Stomach (tissue), 9 donors: ENCODE data around the gene ATP6V1C2. TPM values are rescaled to one million over a fixed set of nuclear protein-coding genes. Genes with fewer than 3 reads are reported as not detected.

Source experiments
- DNase-seq, 2 donors: peaks; one replicate each; pipeline versions ENCODE4 v3.0.0 to v3.0.0-alpha.2; 2013 to 2019
- H3K27ac ChIP-seq, 5 donors: fragments of 200-600 bp in 4 of 5; sonication (generic) in 4 of 5; one replicate each; pipeline ENCODE4 v1.5.1; 2013 to 2019; ENCODE audit warnings: mild to moderate bottlenecking in 1 of 5, moderate library complexity in 1 of 5
- H3K27me3 ChIP-seq, 3 donors: fragments of 200-600 bp; sonication (generic); one replicate each; pipeline ENCODE4 v1.5.1; 2017 to 2019; ENCODE audit warnings: mixed run types in 1 of 3
- H3K36me3 ChIP-seq, 4 donors: fragments of 200-600 bp; sonication (generic); 1 replicate in 3 of 4; 2 replicates in 1 of 4; pipeline ENCODE4 v1.5.1; 2016 to 2019
- H3K4me1 ChIP-seq, 4 donors: fragments of 200-600 bp; sonication (generic); one replicate each; pipeline ENCODE4 v1.5.1; 2016 to 2019
- H3K4me3 ChIP-seq, 4 donors: fragments of 200-600 bp; sonication (generic) in 3 of 4; one replicate each; pipeline ENCODE4 v1.5.1; 2016 to 2019; ENCODE audit warnings: mild to moderate bottlenecking in 1 of 4
- H3K9me3 ChIP-seq, 4 donors: fragments of 200-600 bp; sonication (generic); one replicate each; pipeline ENCODE4 v1.5.1; 2016 to 2019
- CTCF ChIP-seq, 7 experiments: fragments of 450-650 bp in 4 of 7; fragments of 200-600 bp in 3 of 7; sonication (generic) in 3 of 7; IDR thresholded peaks; one replicate each; pipeline ENCODE4 v1.5.1; 2016 to 2019; ENCODE audit warnings: antibody characterized with exemption in 7 of 7, control low read depth in 2 of 7, mild to moderate bottlenecking in 1 of 7
- EP300 ChIP-seq: sonication (generic); formaldehyde crosslinking; IDR thresholded peaks from one replicate; pipeline ENCODE4 v1.6.1; 2017; ENCODE audit warnings: antibody characterized with exemption
- POLR2A ChIP-seq, 4 donors: fragments of 450-650 bp; IDR thresholded peaks; one replicate each; pipeline ENCODE4 v1.6.1; 2016; ENCODE audit warnings: antibody characterized with exemption in 4 of 4, control low read depth in 2 of 4, mild to moderate bottlenecking in 1 of 4, moderate library complexity in 1 of 4
- POLR2AphosphoS5 ChIP-seq, 3 donors: sonication (generic); formaldehyde crosslinking; IDR thresholded peaks; one replicate each; pipeline ENCODE4 v1.6.1; 2016; ENCODE audit warnings: antibody characterized with exemption in 3 of 3
- WGBS, 5 donors: extraction: QIAGEN DNeasy Blood & Tissue Kit in 3 of 5; methylation state at CpG; one replicate each; pipeline versions ENCODE4 v1.1.5 to v1.1.7; 2013 to 2018; 5-methylcytosine and 5-hydroxymethylcytosine counted together
- intact Hi-C: fragments of 100-400 bp; cut with DNase I; formaldehyde crosslinking; loops from one replicate; pipeline ENCODE4 v1.15.1; 2023; ENCODE audit warnings: low total_unique reads
- polyA plus RNA-seq, 3 donors: library from polyadenylated mRNA; stranded (reverse); fragments of 200-250 nt; gene quantifications; one replicate each; pipeline ENCODE4 v1.2.3, GENCODE V29; 2013
- total RNA-seq, 5 donors: library from RNA; depleted of rRNA; stranded (reverse); fragments of >200 nt; gene quantifications; one replicate each; pipeline versions ENCODE4 v1.1.0 to v1.2.3, GENCODE V29; 2014 to 2016
- donor health status: healthy with polysubstance abuse.
- donor health status: Bipolar disorder and iron deficiency.
- donor health status: healthy.

ATP6V1C2 gene
- total and polyA plus RNA-seq, 8 donors = 0.61 to 143 (median 1.1) TPM; not detected in 3

GRCh38 chr2:10761591-10761990, 40.2 kb downstream of the ATP6V1C2 start:
- TF ChIP-seq EP300 (no peak), CTCF (IDR thresholded peaks at IDR 0.05) (no peak), POLR2AphosphoS5 (IDR thresholded peaks at IDR 0.05) (no peak), POLR2A (IDR thresholded peaks at IDR 0.05) (no peak)
- H3K4me3 ChIP-seq = no peak overlapping the region
- intact Hi-C loops = no loop called here
- WGBS, 5 donors = 84 to 90% (median 89%) methylated on average over 9 of the region's 9 CpGs
- H3K27ac ChIP-seq = no peak overlapping the region
- DNase-seq = no peak
- H3K27me3 ChIP-seq = peaks cover 0 to 10% (median 0%) of the 10 kb centered on the region in 3 donors
- H3K4me1 ChIP-seq = peaks cover 0 to 9% (median 0%) of the 10 kb centered on the region in 4 donors
- no peaks in the 10 kb centered on the region for H3K36me3 ChIP-seq
- no peaks in the 10 kb centered on the region for H3K9me3 ChIP-seq

- peaks cover 0 to 9% (median 0%) of the 10 kb centered on the region in 4 donors for H3K4me1 ChIP-seq
- intact Hi-C loops = no loop called here
- H3K4me3 ChIP-seq = no peak overlapping the region
- WGBS, 5 donors = 55 to 67% (median 64%) methylated on average over 20 to 25 of the region's 25 CpGs
- H3K27ac ChIP-seq = no peak overlapping the region
- H3K9me3 ChIP-seq = no peaks in the 10 kb centered on the region
- peaks cover 0 to 10% (median 0%) of the 10 kb centered on the region in 3 donors for H3K27me3 ChIP-seq
- DNase-seq = no peak
- TF ChIP-seq EP300 (no peak), POLR2A (IDR thresholded peaks at IDR 0.05) (no peak), POLR2AphosphoS5 (IDR thresholded peaks at IDR 0.05) (no peak), CTCF (IDR thresholded peaks at IDR 0.05) (no peak)
- H3K36me3 ChIP-seq = no peaks in the 10 kb centered on the region
Measured at GRCh38 chr2:10762651-10763460, 41.4 kb downstream of the ATP6V1C2 start.

- H3K27me3 ChIP-seq = peaks cover 0 to 10% (median 0%) of the 10 kb centered on the region in 3 donors
- TF ChIP-seq CTCF (IDR thresholded peaks at IDR 0.05) (no peak), POLR2AphosphoS5 (IDR thresholded peaks at IDR 0.05) (no peak), POLR2A (IDR thresholded peaks at IDR 0.05) (no peak)
- H3K27ac ChIP-seq = no peak overlapping the region
- H3K4me3 ChIP-seq = no peak overlapping the region
- H3K9me3 ChIP-seq = no peaks in the 10 kb centered on the region
- WGBS, 5 donors = 71 to 88% (median 80%) methylated on average over 2 to 9 of the region's 9 CpGs
- no peaks in the 10 kb centered on the region for H3K36me3 ChIP-seq
- no peak for DNase-seq
- peaks cover 0 to 9% (median 0%) of the 10 kb centered on the region in 4 donors for H3K4me1 ChIP-seq
- intact Hi-C loops = no loop called here
Measured at GRCh38 chr2:10763461-10763800, 42.0 kb downstream of the ATP6V1C2 start.

GRCh38 chr2:10764096-10764785, 42.8 kb downstream of the ATP6V1C2 start:
- H3K27me3 ChIP-seq = peaks cover 0 to 10% (median 0%) of the 10 kb centered on the region in 3 donors
- H3K27ac ChIP-seq = no peak overlapping the region
- no peak for DNase-seq
- no peaks in the 10 kb centered on the region for H3K9me3 ChIP-seq
- H3K36me3 ChIP-seq = no peaks in the 10 kb centered on the region
- peaks cover 0 to 9% (median 0%) of the 10 kb centered on the region in 4 donors for H3K4me1 ChIP-seq
- intact Hi-C loops = no loop called here
- 85 to 92% (median 91%) methylated on average over 16 to 18 of the region's 18 CpGs for WGBS, 5 donors
- no peak overlapping the region for H3K4me3 ChIP-seq
- no peak for TF ChIP-seq EP300
- TF ChIP-seq CTCF (IDR thresholded peaks at IDR 0.05) = no peak
- TF ChIP-seq POLR2AphosphoS5 (IDR thresholded peaks at IDR 0.05) = no peak
- TF ChIP-seq POLR2A (IDR thresholded peaks at IDR 0.05) = no peak
